Astrocyte (in vitro differentiated cells and primary cell): ENCODE data around the gene FAM168B. TPM values are rescaled to one million over a fixed set of nuclear protein-coding genes. Genes with fewer than 3 reads are reported as not detected.

Experiments
- DNase-seq: peaks from one replicate; pipeline ENCODE4 v3.0.0-alpha.2; 2010; ENCODE audit warnings: low read depth
- FAIRE-seq: peaks from 2 replicates; lab custom pipeline; 2011; peaks lifted over from hg19 to GRCh38; lab: Jason Lieb, UNC
- H2AFZ ChIP-seq: 2 replicates; pipeline ENCODE4 v1.6.0; 2012; ENCODE audit warnings: low read depth, low read length, inconsistent platforms
- H3K27ac ChIP-seq: 2 replicates; pipeline ENCODE4 v1.5.1; 2011; ENCODE audit warnings: low read depth, low read length, inconsistent platforms
- H3K27me3 ChIP-seq: 2 replicates; pipeline ENCODE4 v1.6.0; 2011; ENCODE audit warnings: low read length, inconsistent platforms; ENCODE audit not compliant: insufficient read depth
- H3K36me3 ChIP-seq: 2 replicates; pipeline ENCODE4 v1.5.1; 2011; ENCODE audit warnings: low read length, inconsistent platforms; ENCODE audit not compliant: insufficient read depth
- H3K4me1 ChIP-seq: 2 replicates; pipeline ENCODE4 v1.5.1; 2011; ENCODE audit warnings: low read length, inconsistent platforms; ENCODE audit not compliant: insufficient read depth
- H3K4me2 ChIP-seq: 2 replicates; pipeline ENCODE4 v1.6.0; 2012; ENCODE audit warnings: low read length, inconsistent platforms
- H3K4me3 ChIP-seq: 2 replicates; pipeline ENCODE4 v1.5.1; 2011; ENCODE audit warnings: low read depth, mild to moderate bottlenecking, low read length, inconsistent platforms; ENCODE audit not compliant: insufficient read depth
- H3K79me2 ChIP-seq: 2 replicates; pipeline ENCODE4 v1.6.0; 2012; ENCODE audit warnings: mild to moderate bottlenecking, low read length, inconsistent platforms; ENCODE audit not compliant: insufficient read depth
- H3K9ac ChIP-seq: 2 replicates; pipeline ENCODE4 v1.6.0; 2012; ENCODE audit warnings: mild to moderate bottlenecking, low read length, inconsistent platforms
- H3K9me3 ChIP-seq: 2 replicates; pipeline ENCODE4 v1.5.1; 2012; ENCODE audit warnings: low read depth, mild to moderate bottlenecking, low read length, inconsistent platforms; ENCODE audit not compliant: insufficient read depth
- H4K20me1 ChIP-seq: 2 replicates; pipeline ENCODE4 v1.6.0; 2012; ENCODE audit warnings: low read length, inconsistent platforms; ENCODE audit not compliant: insufficient read depth
- H3K27ac Mint-ChIP-seq: one replicate; pipeline ENCODE4 v1.8.0; 2021; ENCODE audit warnings: mild to moderate bottlenecking, mixed read lengths; ENCODE audit not compliant: unreplicated experiment
- H3K27me3 Mint-ChIP-seq: one replicate; pipeline ENCODE4 v1.8.0; 2021; ENCODE audit warnings: low read depth, mixed read lengths; ENCODE audit not compliant: unreplicated experiment
- H3K36me3 Mint-ChIP-seq: one replicate; pipeline ENCODE4 v1.8.0; 2021; ENCODE audit warnings: low read depth, mixed read lengths; ENCODE audit not compliant: unreplicated experiment
- H3K4me1 Mint-ChIP-seq: one replicate; pipeline ENCODE4 v1.8.0; 2021; ENCODE audit warnings: low read depth, mixed read lengths; ENCODE audit not compliant: unreplicated experiment
- H3K4me3 Mint-ChIP-seq: one replicate; pipeline ENCODE4 v1.8.0; 2021; ENCODE audit warnings: mild to moderate bottlenecking, moderate library complexity, mixed read lengths; ENCODE audit not compliant: unreplicated experiment
- H3K9me3 Mint-ChIP-seq: one replicate; pipeline ENCODE4 v1.8.0; 2021; ENCODE audit warnings: mild to moderate bottlenecking, mixed read lengths; ENCODE audit not compliant: unreplicated experiment
- EZH2 ChIP-seq: IDR thresholded peaks from 2 replicates; pipeline ENCODE4 v1.6.1; 2012; ENCODE audit warnings: mild to moderate bottlenecking, low read length, inconsistent platforms; ENCODE audit not compliant: insufficient read depth
- total RNA-seq: library from RNA; stranded (reverse); gene quantifications from 2 replicates; pipeline ENCODE4 v1.2.1, GENCODE V29; 2021
- TF ChIP-seq, protein P1 (sequence below): IDR thresholded peaks from 2 replicates; pipeline ENCODE4 v1.5.1; 2011; ENCODE audit warnings: low read depth, mild to moderate bottlenecking, inconsistent platforms, low read length, moderate library complexity; ENCODE audit not compliant: insufficient read depth

Gene FAM168B
- total RNA-seq, 1 donor from 2014 or later: 117 TPM

GRCh38 chr2:131105156-131105949, 12.1 kb upstream of the FAM168B start, which contains the start of gene PLEKHB2:
TSS of gene PLEKHB2 (plus strand) at chr2:131105336. CDS start at chr2:131120942, 15,606 bp downstream.
- H3K27ac ChIP-seq: peak within 1 kb of the TSS; percentile 93
- H3K9me3 ChIP-seq: no peaks in the 10 kb centered on the region
- DNase-seq: peak; percentile 69
- H2AFZ ChIP-seq: peak within 1 kb of the TSS; percentile 89
- no peaks in the 10 kb centered on the region for H3K27me3 ChIP-seq
- peaks cover 53% of the 10 kb centered on the region for H3K79me2 ChIP-seq
- Mint-ChIP-seq H3K27me3 (no peaks in the 10 kb centered on the region), H3K27ac (peak within 1 kb of the TSS; percentile 96), H3K36me3 (no peaks in the 10 kb centered on the region), H3K9me3 (no peaks in the 10 kb centered on the region), H3K4me3 (peak within 1 kb of the TSS; percentile 99), H3K4me1 (peaks cover 15% of the 10 kb centered on the region)
- H3K36me3 ChIP-seq: peaks cover 3% of the 10 kb centered on the region
- peak within 1 kb of the TSS; percentile 88 for H3K4me2 ChIP-seq
- TF ChIP-seq EZH2: no peak
- TF ChIP-seq, protein P1, sequence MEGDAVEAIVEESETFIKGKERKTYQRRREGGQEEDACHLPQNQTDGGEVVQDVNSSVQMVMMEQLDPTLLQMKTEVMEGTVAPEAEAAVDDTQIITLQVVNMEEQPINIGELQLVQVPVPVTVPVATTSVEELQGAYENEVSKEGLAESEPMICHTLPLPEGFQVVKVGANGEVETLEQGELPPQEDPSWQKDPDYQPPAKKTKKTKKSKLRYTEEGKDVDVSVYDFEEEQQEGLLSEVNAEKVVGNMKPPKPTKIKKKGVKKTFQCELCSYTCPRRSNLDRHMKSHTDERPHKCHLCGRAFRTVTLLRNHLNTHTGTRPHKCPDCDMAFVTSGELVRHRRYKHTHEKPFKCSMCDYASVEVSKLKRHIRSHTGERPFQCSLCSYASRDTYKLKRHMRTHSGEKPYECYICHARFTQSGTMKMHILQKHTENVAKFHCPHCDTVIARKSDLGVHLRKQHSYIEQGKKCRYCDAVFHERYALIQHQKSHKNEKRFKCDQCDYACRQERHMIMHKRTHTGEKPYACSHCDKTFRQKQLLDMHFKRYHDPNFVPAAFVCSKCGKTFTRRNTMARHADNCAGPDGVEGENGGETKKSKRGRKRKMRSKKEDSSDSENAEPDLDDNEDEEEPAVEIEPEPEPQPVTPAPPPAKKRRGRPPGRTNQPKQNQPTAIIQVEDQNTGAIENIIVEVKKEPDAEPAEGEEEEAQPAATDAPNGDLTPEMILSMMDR: no peak
- H3K4me3 ChIP-seq: peak within 1 kb of the TSS; percentile 96
- no peak for FAIRE-seq
- H3K9ac ChIP-seq: peak within 1 kb of the TSS; percentile 97
- H4K20me1 ChIP-seq: peaks cover 40% of the 10 kb centered on the region
- H3K4me1 ChIP-seq: peaks cover 14% of the 10 kb centered on the region

DNA sequence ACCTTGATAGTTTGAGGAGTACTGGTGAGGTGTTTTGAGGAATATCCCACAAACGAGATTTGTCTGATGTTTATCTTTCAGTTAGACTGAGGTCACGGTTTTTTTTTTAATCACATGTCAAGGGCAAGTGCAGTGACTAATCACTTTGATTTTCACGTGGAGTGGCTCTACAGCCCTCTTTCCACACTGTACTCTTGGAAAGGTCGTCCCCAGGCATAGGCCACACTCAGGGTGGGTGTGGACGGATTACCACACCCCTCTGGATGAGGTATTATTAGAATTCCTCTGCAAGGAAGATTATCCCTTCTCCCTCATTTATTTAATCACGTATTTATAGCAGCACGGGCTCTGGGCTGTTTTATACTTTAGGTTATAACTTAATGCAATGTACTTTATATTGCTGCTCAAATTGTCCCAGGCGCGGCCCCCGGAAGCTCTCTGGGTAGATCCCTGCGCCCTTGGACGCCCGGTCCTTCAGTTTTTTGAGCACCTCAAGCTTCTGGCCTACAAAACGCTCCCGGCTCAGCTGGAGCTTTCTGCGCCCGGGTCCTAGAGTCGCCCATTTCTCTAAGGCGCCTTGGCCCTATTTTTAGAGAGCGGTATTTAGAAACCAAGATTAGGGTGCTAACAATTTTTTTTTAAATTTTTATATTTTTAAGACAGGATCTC, 11.4 kb upstream of the FAM168B start:
- H3K27me3 Mint-ChIP-seq: no peaks in the 10 kb centered on the region
- peak overlapping the region; percentile 96 for H3K27ac Mint-ChIP-seq
- no peaks in the 10 kb centered on the region for H3K36me3 Mint-ChIP-seq
- H3K4me1 Mint-ChIP-seq: peaks cover 15% of the 10 kb centered on the region
- H3K4me3 Mint-ChIP-seq: peak overlapping the region; percentile 99
- FAIRE-seq (no peak), DNase-seq (peak; percentile 58)
- Histone ChIP-seq H3K9me3 (no peaks in the 10 kb centered on the region), H3K4me1 (peaks cover 14% of the 10 kb centered on the region), H2AFZ (peak overlapping the region; percentile 89), H3K4me2 (peak overlapping the region; percentile 88), H3K9ac (peak overlapping the region; percentile 97), H4K20me1 (peaks cover 36% of the 10 kb centered on the region), H3K79me2 (peaks cover 46% of the 10 kb centered on the region), H3K27ac (peak overlapping the region; percentile 93), H3K36me3 (peaks cover 3% of the 10 kb centered on the region), H3K27me3 (no peaks in the 10 kb centered on the region), H3K4me3 (peak overlapping the region; percentile 96)
- H3K9me3 Mint-ChIP-seq: no peaks in the 10 kb centered on the region
- TF ChIP-seq, protein P1: no peak
- no peak for TF ChIP-seq EZH2
